Activated CD4-positive, alpha-beta T cell treated with anti-CD3 and anti-CD28 coated beads, Interleukin-2, Interleukin-6, amounts not matched to agents 100 ng/mL and 50 ng/mL, durations not matched to agents 16 hours and 8 hours (primary cell): ENCODE results near the gene VARS1.
"Not testable (repeated sequence)": the region's sequence is repeated elsewhere in the genome, so short reads cannot be mapped to it uniquely, and the experiment has no call there.

Experiments
- DNase-seq: peaks from one replicate; pipeline ENCODE4 v3.0.0-alpha.2; 2020

The VARS1 gene

GRCh38 chr6:31821301-31822035 lies 25.9 kb upstream of the VARS1 start:
- DNase-seq: peak; percentile 77

- DNase-seq: not testable (repeated sequence)
Observed at GRCh38 chr6:31820399-31820798, 24.8 kb upstream of the VARS1 start.

- DNase-seq: no peak
Observed at GRCh38 chr6:31819871-31820299, 24.3 kb upstream of the VARS1 start.

- DNase-seq: not testable (repeated sequence)
Observed at GRCh38 chr6:31817929-31818511, 22.5 kb upstream of the VARS1 start.

GRCh38 chr6:31817133-31817928 lies 21.8 kb upstream of the VARS1 start:
- DNase-seq: not testable (repeated sequence)

GRCh38 chr6:31815025-31815838 lies 19.7 kb upstream of the VARS1 start, which contains the start of the genes HSPA1A and HSPA1L:
Gene HSPA1A (plus strand): TSS chr6:31815543. CDS start chr6:31815757, 214 bp downstream.
Gene HSPA1L (minus strand): TSS chr6:31815283. CDS start chr6:31811972, 3,311 bp downstream.
- peak; percentile 94 for DNase-seq

GRCh38 chr6:31814677-31815024 lies 19.1 kb upstream of the VARS1 start:
- DNase-seq: peak; percentile 91

GRCh38 chr6:31813465-31813849 lies 17.9 kb upstream of the VARS1 start:
- no peak for DNase-seq

GRCh38 chr6:31811645-31812044 lies 16.1 kb upstream of the VARS1 start:
- DNase-seq: no peak

GRCh38 chr6:31808599-31808998 lies 13.0 kb upstream of the VARS1 start:
- DNase-seq: not testable (repeated sequence)

- peak; percentile 98 for DNase-seq
Observed at GRCh38 chr6:31806470-31807272, 11.1 kb upstream of the VARS1 start, which contains the start of gene LSM2. Gene LSM2 (minus strand): TSS chr6:31806966. CDS start chr6:31806757, 209 bp downstream.

GRCh38 chr6:31805939-31806469 lies 10.5 kb upstream of the VARS1 start:
- no peak for DNase-seq

- DNase-seq: not testable (repeated sequence)
Observed at GRCh38 chr6:31801031-31801927, 5.7 kb upstream of the VARS1 start.

- DNase-seq: no peak
Observed at GRCh38 chr6:31799781-31800180, 4.2 kb upstream of the VARS1 start.

GRCh38 chr6:31797588-31797987 lies 2.0 kb upstream of the VARS1 start:
- peak; percentile 70 for DNase-seq

GRCh38 chr6:31796993-31797385 lies 1.4 kb upstream of the VARS1 start:
- DNase-seq: no peak

- DNase-seq: no peak
Observed at GRCh38 chr6:31794866-31795615, 511 bp downstream of the VARS1 start.

GRCh38 chr6:31794294-31794865 lies 1.2 kb downstream of the VARS1 start:
- DNase-seq: peak; percentile 36

GRCh38 chr6:31793927-31794245 lies 1.7 kb downstream of the VARS1 start:
- DNase-seq: not testable (repeated sequence)
